Activated naive CD4-positive, alpha-beta T cell treated with anti-CD3 and anti-CD28 coated beads, Interleukin-2, amount 50 U/mL, for 24 hours (primary cell): Measurements from ENCODE around the gene UBE3C.
"Not testable (repeated sequence)": the region's sequence is repeated elsewhere in the genome, so short reads cannot be mapped to it uniquely, and the experiment has no call there.

Experiments used
- H3K27ac Mint-ChIP-seq: one replicate; pipeline ENCODE4 v1.8.0; 2021; ENCODE audit warnings: mild to moderate bottlenecking, mixed read lengths
- H3K27me3 Mint-ChIP-seq: one replicate; pipeline ENCODE4 v1.8.0; 2021; ENCODE audit warnings: mixed read lengths
- H3K36me3 Mint-ChIP-seq: one replicate; pipeline ENCODE4 v1.8.0; 2021; ENCODE audit warnings: mixed read lengths
- H3K4me1 Mint-ChIP-seq: one replicate; pipeline ENCODE4 v1.8.0; 2021; ENCODE audit warnings: mixed read lengths
- H3K4me3 Mint-ChIP-seq: one replicate; pipeline ENCODE4 v1.8.0; 2021; ENCODE audit warnings: mild to moderate bottlenecking, mixed read lengths
- H3K9me3 Mint-ChIP-seq: one replicate; pipeline ENCODE4 v1.8.0; 2021; ENCODE audit warnings: mixed read lengths

UBE3C gene

DNA sequence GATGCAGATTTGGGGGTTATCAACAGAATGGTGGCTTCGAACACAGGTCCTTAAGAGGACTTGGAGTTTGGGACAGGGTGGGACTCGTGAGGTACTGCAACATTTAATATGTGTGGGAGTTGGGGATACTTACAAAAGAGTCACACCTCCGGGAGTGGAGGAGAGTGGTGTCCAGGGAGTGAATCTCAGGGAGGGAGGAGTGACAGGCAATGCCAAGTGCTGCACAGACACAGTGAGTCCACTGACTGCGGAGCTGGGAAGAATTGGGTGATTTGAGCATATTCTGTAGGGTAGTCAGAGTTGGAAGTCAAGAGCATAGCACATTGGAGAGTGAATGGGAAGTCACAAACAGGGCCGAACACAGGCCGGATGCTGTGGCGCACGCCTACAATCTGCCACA lies 5.1 kb downstream of the UBE3C start:
- Mint-ChIP-seq H3K36me3 (peaks cover 22% of the 10 kb centered on the region), H3K9me3 (no peaks in the 10 kb centered on the region), H3K27me3 (no peaks in the 10 kb centered on the region)

DNA sequence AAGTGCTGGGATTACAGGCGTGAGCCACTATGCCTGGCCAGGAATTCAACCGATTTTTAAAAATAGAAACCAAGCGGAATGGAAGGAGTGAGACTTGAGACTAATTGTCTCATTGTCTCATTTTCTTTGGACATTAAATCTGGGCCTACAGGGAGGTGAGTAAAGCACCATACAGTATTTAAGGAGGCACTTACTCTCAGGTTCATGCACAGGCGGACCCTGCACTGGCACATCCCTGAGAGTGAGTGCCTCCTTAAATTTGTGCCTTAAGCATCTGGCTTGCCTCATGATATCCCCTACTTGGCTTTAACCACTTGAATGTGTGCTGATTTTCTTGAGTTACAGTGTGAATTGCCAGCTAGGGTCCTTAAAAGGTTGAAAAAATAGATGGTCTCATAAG lies 10.6 kb downstream of the UBE3C start:
- H3K36me3 Mint-ChIP-seq = peaks cover 3% of the 10 kb centered on the region

More for the DNA sequence above, 5.1 kb downstream of the UBE3C start:
- H3K4me1 Mint-ChIP-seq = peaks cover 83% of the 10 kb centered on the region
- peak overlapping the region; percentile 13 for H3K27ac Mint-ChIP-seq
- H3K4me3 Mint-ChIP-seq = peak overlapping the region; percentile 56

DNA sequence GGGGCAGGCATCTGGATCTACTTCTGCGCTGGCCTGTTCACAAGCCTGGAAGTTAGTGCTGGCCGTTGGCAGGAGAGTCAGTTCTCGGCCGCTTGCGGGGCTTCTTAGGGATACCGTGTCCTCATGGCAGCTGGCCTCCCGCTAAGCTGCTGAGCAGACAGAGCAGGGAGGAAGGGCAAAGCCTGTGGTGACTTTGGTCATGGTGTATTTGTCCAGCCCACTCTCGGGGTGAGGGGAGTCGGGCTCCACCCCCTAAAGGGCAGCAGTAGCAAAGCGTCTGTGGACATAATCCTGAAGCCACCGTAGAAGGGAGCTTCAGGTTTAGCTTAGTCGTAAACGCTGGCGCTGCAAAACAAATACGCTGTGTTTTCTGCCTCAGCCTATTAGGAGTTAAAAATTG lies 12.2 kb downstream of the UBE3C start:
- Mint-ChIP-seq H3K36me3 (peaks cover 3% of the 10 kb centered on the region), H3K27ac (no peak overlapping the region), H3K4me1 (peaks cover 87% of the 10 kb centered on the region)

More for the DNA sequence above, 10.6 kb downstream of the UBE3C start:
- no peak overlapping the region for H3K27ac Mint-ChIP-seq
- no peak overlapping the region for H3K4me3 Mint-ChIP-seq
- no peaks in the 10 kb centered on the region for H3K27me3 Mint-ChIP-seq
- H3K4me1 Mint-ChIP-seq = peaks cover 88% of the 10 kb centered on the region
- no peaks in the 10 kb centered on the region for H3K9me3 Mint-ChIP-seq

DNA sequence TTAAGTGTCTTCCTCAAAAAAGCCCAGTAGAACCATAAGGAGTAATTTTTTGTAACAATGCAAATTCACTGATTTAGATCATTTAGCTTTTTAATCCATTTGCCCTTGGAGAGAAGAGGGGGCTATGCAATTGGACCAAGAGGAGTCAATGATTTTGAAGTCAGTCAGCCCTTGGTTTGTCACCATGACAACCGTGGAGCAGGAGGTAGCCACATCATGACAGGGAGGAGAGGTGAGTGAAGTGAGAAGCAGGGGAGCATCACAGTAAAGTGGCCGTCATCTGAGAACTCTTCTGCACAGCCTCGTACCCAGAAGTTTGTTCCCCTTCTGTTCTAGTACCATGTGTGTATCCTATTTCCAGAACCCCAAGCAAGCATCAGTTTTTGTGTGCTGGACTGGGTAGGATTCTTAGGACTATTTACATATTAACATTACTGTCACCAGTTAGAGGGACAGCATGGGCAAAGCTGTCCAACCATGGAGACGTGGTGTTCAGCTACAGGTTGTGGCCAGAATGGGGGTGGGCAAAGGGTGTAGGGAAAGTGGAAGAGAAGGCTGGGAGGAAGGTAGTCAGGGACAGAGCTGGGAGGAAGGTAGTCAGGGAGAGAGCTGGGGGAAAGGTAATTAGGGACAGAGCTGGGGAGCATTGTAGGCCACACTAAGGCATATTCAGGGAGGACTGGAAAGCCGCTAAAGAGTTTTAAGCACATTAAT lies 13.1 kb downstream of the UBE3C start:
- H3K36me3 Mint-ChIP-seq = peaks cover 3% of the 10 kb centered on the region
- no peaks in the 10 kb centered on the region for H3K9me3 Mint-ChIP-seq
- no peaks in the 10 kb centered on the region for H3K27me3 Mint-ChIP-seq
- H3K4me3 Mint-ChIP-seq = peak overlapping the region; percentile 34
- no peak overlapping the region for H3K27ac Mint-ChIP-seq
- H3K4me1 Mint-ChIP-seq = peaks cover 87% of the 10 kb centered on the region

More for the DNA sequence above, 12.2 kb downstream of the UBE3C start:
- H3K9me3 Mint-ChIP-seq = no peaks in the 10 kb centered on the region
- no peak overlapping the region for H3K4me3 Mint-ChIP-seq
- no peaks in the 10 kb centered on the region for H3K27me3 Mint-ChIP-seq

DNA sequence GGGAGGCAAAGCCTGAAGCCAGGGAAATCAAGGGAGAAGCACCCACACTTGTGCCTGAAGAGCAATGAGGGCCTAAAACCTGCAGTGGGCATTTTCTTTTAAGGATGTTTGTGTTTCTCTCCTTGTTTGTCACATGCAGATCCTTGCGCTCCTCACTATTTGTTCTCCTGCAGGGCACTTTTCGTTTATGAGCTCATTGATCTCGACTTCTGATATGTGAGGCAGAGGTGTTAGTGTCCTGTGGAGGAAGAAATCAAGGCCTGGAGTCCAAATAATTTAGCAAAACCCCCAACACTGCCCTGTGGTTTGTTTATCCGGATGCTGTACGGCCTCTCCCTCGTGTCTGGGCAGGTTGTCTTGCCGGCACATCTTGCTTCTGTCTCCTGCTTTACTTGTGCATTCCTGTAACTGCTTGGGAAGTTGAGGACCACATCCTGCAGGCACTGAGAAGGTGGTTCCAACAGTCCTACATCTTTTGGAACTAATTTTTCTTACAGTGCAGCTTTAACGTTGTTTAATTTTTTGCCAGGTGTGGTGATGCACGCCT lies 13.7 kb downstream of the UBE3C start:
- Mint-ChIP-seq H3K4me3 (no peak overlapping the region), H3K4me1 (peaks cover 87% of the 10 kb centered on the region), H3K27ac (no peak overlapping the region), H3K27me3 (no peaks in the 10 kb centered on the region), H3K36me3 (peaks cover 1% of the 10 kb centered on the region), H3K9me3 (no peaks in the 10 kb centered on the region)

DNA sequence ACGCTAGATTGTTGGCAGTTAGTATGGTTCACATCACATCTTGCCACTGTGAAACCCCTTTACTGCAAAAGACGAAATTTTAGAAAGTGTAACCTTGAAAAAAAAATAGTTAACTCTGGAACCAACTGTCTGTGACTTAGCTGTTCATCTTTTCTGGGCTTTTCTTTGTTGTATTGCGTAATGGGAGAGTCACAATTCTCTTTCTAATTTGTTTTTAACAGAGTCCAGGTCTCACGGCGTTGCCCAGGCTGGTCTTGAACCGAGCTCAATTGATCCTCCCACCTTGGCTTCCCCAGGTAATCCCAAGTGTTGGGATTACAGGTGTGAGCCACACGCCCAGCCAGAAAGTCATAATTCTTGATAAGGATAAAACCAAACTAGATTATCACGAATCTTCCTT lies 14.5 kb downstream of the UBE3C start:
- Mint-ChIP-seq H3K36me3 (no peaks in the 10 kb centered on the region), H3K4me1 (peaks cover 83% of the 10 kb centered on the region), H3K27ac (no peak overlapping the region), H3K27me3 (no peaks in the 10 kb centered on the region), H3K4me3 (no peak overlapping the region), H3K9me3 (no peaks in the 10 kb centered on the region)

DNA sequence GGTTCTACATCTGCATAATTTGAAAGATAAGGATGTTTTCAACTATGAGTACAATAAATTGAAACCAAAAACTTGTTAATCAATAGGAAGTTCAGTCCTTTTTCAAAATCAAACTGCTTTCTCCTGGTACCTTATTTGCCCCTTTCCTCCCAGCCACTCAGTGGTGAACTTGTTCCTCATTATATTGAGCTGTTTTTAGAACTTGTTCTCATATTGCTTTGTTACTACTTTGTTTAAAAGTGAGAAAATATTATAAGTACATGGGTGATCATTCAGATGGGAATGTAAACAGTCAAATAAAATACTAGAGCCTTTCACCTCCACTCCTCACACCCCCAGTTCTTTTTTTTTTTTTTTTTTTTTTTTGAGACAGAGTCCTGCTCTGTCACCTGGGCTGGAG lies 17.2 kb downstream of the UBE3C start:
- no peaks in the 10 kb centered on the region for H3K9me3 Mint-ChIP-seq
- no peak overlapping the region for H3K27ac Mint-ChIP-seq
- H3K4me1 Mint-ChIP-seq = peaks cover 84% of the 10 kb centered on the region
- H3K27me3 Mint-ChIP-seq = no peaks in the 10 kb centered on the region
- H3K4me3 Mint-ChIP-seq = no peak overlapping the region
- H3K36me3 Mint-ChIP-seq = peaks cover 6% of the 10 kb centered on the region

DNA sequence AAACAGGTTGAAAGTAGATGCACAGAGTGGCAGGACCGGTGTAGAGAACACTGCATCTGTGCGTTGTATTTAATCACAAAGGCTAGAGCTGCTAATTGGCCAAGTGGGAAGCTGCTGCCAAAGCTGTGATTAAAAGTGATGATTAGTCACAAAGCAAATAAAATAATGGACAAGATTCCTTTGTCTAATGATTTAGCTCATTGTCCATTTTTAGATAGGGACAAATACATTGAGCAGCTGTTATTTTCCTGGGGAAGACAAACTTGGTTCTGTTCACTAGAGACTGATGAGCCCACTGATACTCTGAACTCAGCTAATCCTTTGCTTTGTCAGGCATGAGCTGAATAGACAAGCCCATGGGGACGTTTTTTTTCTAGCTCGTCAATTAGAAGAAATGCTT lies 19.7 kb downstream of the UBE3C start:
- Mint-ChIP-seq H3K36me3 (peaks cover 7% of the 10 kb centered on the region), H3K27ac (no peak overlapping the region), H3K27me3 (no peaks in the 10 kb centered on the region), H3K4me1 (peaks cover 64% of the 10 kb centered on the region), H3K4me3 (no peak overlapping the region), H3K9me3 (no peaks in the 10 kb centered on the region)

DNA sequence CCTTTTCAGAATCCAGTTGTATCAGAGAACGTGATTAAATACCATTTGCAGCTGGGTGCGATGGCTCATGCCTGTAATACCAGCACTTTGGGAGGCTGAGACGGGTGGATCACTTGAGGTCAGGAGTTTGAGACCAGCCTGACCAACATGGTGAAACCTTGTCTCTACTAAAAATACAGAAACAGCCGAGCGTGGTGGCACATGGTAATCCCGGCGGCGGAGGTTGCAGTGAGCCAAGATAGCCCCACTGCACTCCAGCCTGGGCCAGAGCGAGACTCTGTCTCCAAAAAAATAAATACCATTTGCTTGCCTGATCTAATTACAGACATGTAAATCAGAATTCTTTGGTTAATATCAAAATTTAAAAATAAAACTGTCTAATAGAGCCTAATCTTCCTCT lies 20.8 kb downstream of the UBE3C start:
- H3K4me1 Mint-ChIP-seq = peaks cover 56% of the 10 kb centered on the region

DNA sequence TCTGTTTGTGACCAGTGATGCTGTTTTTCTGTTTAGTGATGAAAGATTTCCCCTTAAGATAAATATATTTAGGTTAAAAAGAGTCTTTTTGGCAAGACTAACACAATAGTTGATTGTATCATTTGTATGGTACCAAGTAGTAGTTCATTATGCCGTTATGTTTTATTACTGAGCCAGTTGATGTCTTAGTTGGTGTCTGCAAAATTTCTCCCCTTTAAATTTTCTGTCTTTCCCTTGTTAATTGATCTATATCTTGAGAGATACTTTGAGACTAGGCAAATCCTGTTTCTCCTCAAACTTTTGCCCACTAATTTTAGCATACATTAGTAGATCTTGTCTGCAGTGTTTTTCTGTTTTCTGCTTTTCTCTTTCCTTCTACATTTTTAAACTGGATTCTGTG lies 21.7 kb downstream of the UBE3C start:
- Mint-ChIP-seq H3K9me3 (peaks cover 9% of the 10 kb centered on the region), H3K4me1 (peaks cover 49% of the 10 kb centered on the region), H3K36me3 (peaks cover 23% of the 10 kb centered on the region), H3K27me3 (no peaks in the 10 kb centered on the region), H3K4me3 (no peak overlapping the region), H3K27ac (no peak overlapping the region)

More for the DNA sequence above, 20.8 kb downstream of the UBE3C start:
- peaks cover 14% of the 10 kb centered on the region for H3K36me3 Mint-ChIP-seq
- not testable (repeated sequence) for H3K27ac Mint-ChIP-seq, H3K27me3 Mint-ChIP-seq, H3K9me3 Mint-ChIP-seq, H3K4me3 Mint-ChIP-seq

DNA sequence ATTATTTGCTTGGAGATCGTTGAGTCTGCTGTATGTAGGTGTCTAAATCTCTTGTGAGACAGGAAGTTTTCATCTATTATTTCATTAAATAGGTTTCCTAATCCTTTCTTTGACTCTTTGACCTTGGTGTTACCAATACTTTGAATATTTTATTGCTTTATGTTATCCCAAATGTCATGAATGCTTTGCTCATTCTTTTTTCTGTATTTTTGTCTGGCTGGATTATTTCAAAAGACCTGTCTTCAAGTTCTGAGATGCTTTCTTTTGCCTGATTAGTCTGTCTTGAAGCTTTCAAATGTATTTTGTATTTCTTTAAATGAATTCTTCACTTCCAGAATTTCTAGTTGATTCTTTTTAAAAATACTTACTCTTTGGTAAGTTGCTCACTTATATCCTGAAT lies 27.3 kb downstream of the UBE3C start:
- no peak overlapping the region for H3K27ac Mint-ChIP-seq
- H3K36me3 Mint-ChIP-seq = peaks cover 32% of the 10 kb centered on the region
- no peak overlapping the region for H3K4me3 Mint-ChIP-seq

DNA sequence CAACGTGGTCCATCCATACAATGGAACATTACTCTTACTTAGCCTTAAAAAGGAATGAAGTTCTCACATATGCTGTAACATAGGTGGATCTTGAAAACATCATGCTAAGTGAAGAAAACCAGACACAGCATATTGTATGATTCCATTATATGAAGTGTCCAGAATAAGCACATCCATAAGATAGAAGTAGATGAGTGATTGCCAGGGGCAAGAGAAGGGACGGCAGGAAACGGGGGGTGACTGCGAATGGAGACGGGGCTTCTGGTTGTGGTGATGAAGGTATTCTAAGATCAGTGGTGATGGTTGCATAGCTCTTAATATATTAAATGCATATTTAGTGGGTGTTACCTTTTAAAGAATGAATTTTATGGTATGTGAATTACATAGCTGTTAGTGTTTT lies 29.8 kb downstream of the UBE3C start:
- Mint-ChIP-seq H3K27ac (no peak overlapping the region), H3K9me3 (peaks cover 16% of the 10 kb centered on the region), H3K36me3 (peaks cover 31% of the 10 kb centered on the region), H3K4me3 (no peak overlapping the region), H3K4me1 (peaks cover 6% of the 10 kb centered on the region), H3K27me3 (no peaks in the 10 kb centered on the region)

More for the DNA sequence above, 27.3 kb downstream of the UBE3C start:
- Mint-ChIP-seq H3K4me1 (peaks cover 9% of the 10 kb centered on the region), H3K27me3 (no peaks in the 10 kb centered on the region), H3K9me3 (peaks cover 16% of the 10 kb centered on the region)

DNA sequence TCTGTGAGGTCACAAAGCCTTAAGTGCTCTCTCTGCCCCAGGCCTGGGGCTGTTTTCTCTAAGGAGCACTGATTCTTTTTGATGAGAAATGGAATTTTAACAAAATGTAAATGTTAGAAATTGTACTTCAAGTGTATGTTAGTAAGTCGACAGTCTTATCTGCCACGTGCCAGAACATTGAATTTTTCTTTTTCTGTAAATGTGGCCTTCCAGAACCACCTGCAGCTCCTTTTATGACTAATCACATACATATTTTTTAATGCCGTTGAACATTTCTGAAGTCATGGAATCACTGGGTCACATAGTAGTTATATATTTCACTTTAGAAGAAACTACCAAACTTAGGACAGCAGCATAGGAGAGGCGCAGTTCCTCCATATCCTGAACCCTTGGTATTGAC lies 38.0 kb downstream of the UBE3C start:
- Mint-ChIP-seq H3K27ac (no peak overlapping the region), H3K4me1 (no peaks in the 10 kb centered on the region), H3K27me3 (no peaks in the 10 kb centered on the region), H3K9me3 (no peaks in the 10 kb centered on the region), H3K36me3 (peaks cover 4% of the 10 kb centered on the region), H3K4me3 (no peak overlapping the region)

DNA sequence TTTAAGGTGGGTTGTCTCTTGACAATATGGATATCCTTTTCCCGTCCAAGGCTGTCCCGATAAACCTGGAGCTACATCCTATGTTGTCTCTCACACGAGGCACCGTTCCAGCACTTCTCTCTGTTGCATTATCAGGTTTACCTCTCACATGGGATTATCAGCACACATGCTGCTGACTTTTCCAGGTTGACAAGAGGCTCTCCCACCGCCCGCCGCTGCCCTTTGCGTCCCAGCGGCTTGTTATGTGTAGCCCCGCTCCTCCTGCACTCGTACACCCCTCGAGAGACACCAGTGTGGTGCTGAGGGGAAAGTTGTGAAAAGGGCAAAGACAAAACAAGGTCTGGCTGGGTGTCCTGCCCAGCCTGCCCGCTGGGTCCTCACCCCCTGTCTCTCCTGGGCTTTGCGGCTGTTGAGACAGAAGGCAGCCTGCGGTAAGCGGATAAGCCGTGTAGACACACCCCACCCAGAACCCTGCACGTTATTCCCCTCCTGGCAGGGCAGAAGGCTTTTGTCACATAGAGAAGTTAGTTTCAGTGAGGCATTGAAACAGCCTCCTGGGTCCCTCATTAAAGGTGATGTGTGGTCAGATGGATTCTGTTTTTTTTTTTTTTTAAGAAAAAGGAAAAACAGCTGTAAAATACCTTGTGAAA lies 38.7 kb downstream of the UBE3C start:
- Mint-ChIP-seq H3K9me3 (no peaks in the 10 kb centered on the region), H3K27ac (no peak overlapping the region), H3K4me1 (no peaks in the 10 kb centered on the region), H3K4me3 (no peak overlapping the region), H3K27me3 (no peaks in the 10 kb centered on the region), H3K36me3 (peaks cover 7% of the 10 kb centered on the region)

DNA sequence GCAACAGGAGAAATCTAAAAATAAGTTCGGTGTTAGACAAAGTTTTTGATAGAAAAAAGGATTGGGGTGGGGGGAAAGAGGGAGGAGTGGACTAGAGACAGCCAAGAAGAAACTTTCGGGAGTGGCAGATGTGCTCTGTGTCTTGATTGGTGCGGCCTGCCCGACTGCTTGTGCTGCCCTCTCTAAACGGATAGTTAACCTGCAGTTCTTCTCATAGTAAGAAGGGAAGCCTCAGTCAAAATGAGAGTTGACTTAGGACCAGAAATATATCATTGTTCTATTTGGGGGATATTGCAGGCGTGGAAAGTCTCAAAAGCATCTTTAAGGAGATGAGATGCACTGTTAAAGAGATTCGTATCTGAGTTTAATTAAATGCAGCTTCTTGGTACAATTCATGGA lies 39.3 kb downstream of the UBE3C start:
- H3K4me3 Mint-ChIP-seq = no peak overlapping the region
- H3K27ac Mint-ChIP-seq = no peak overlapping the region
- no peaks in the 10 kb centered on the region for H3K9me3 Mint-ChIP-seq
- H3K27me3 Mint-ChIP-seq = no peaks in the 10 kb centered on the region
- peaks cover 7% of the 10 kb centered on the region for H3K36me3 Mint-ChIP-seq
- no peaks in the 10 kb centered on the region for H3K4me1 Mint-ChIP-seq

DNA sequence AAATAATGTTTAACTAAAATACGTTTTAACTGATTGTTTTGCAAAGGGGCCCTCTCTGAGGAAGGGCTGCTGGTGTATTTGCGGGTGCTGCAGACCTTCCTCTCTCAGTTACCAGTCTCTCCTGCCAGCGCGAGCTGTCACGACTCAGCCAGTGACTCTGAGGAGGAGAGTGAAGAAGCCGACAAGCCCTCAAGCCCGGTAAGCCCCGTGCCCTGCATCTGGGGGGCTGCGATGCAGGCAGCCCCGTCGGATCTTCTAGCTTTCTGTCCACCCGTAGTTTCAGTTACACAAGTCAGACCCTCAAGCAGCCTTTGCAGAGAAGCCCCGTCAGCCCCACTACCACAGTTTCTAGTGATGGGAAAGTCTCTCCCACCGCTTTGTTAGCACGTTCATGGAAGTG lies 45.1 kb downstream of the UBE3C start:
- Mint-ChIP-seq H3K4me3 (no peak overlapping the region), H3K27ac (no peak overlapping the region), H3K9me3 (no peaks in the 10 kb centered on the region), H3K27me3 (no peaks in the 10 kb centered on the region), H3K36me3 (peaks cover 11% of the 10 kb centered on the region), H3K4me1 (no peaks in the 10 kb centered on the region)
